Occipital lobe (tissue), 2 donors: ENCODE measurements around the gene SCUBE3. TPM values are rescaled to one million over a fixed set of nuclear protein-coding genes. Genes with fewer than 3 reads are reported as not detected.
A peak's percentile ranks its signal among the peaks of the same experiment; 100 is the strongest.

Experiments used
- DNase-seq: peaks from one replicate; lab custom pipeline; 2025; lab: John Stamatoyannopoulos, UW
- total RNA-seq: library from RNA; depleted of rRNA; stranded (reverse); fragments of >200 nt; gene quantifications from one replicate; pipeline ENCODE4 v1.2.3, GENCODE V29; 2014

The SCUBE3 gene
- total RNA-seq, 1 donor from 2014 or later, result 1.7 TPM

GRCh38 chr6:35239581-35239980, 25.8 kb downstream of the SCUBE3 start:
- DNase-seq, result no peak

- peak; percentile 22 for DNase-seq
These were observed 27.4 kb downstream of the SCUBE3 start for GRCh38 chr6:35240838-35241801.

- DNase-seq, result no peak
These were observed 28.7 kb downstream of the SCUBE3 start for GRCh38 chr6:35242486-35242885.

GRCh38 chr6:35242906-35243305, 29.1 kb downstream of the SCUBE3 start:
- no peak for DNase-seq

- no peak for DNase-seq
These were observed 29.7 kb downstream of the SCUBE3 start for GRCh38 chr6:35243386-35243958.

GRCh38 chr6:35244551-35244950, 30.8 kb downstream of the SCUBE3 start:
- no peak for DNase-seq

- no peak for DNase-seq
These were observed 34.0 kb downstream of the SCUBE3 start for GRCh38 chr6:35247642-35248231.

GRCh38 chr6:35248300-35248699, 34.5 kb downstream of the SCUBE3 start:
- DNase-seq, result no peak

- DNase-seq, result no peak
These were observed 35.2 kb downstream of the SCUBE3 start for GRCh38 chr6:35248965-35249364.

GRCh38 chr6:35251949-35252348, 38.2 kb downstream of the SCUBE3 start:
- DNase-seq, result no peak

- no peak for DNase-seq
These were observed 39.5 kb downstream of the SCUBE3 start for GRCh38 chr6:35253249-35253648.

GRCh38 chr6:35258336-35258735, 44.6 kb downstream of the SCUBE3 start:
- DNase-seq, result no peak

GRCh38 chr6:35258858-35259193, 45.1 kb downstream of the SCUBE3 start:
- no peak for DNase-seq

- DNase-seq, result peak; percentile 96
These were observed 45.6 kb downstream of the SCUBE3 start, which contains the start of gene ZNF76 for GRCh38 chr6:35259194-35259947. Gene ZNF76, plus strand, starts transcription at chr6:35259735. Its CDS starts 21,417 bp downstream, at chr6:35281152.

GRCh38 chr6:35259948-35260590, 46.3 kb downstream of the SCUBE3 start:
- no peak for DNase-seq

- DNase-seq, result no peak
These were observed 47.1 kb downstream of the SCUBE3 start for GRCh38 chr6:35260591-35261570.

- DNase-seq, result no peak
These were observed 48.8 kb downstream of the SCUBE3 start for GRCh38 chr6:35262596-35262995.

GRCh38 chr6:35264550-35265274, 51.0 kb downstream of the SCUBE3 start:
- no peak for DNase-seq

- DNase-seq, result no peak
These were observed 51.8 kb downstream of the SCUBE3 start for GRCh38 chr6:35265523-35265922.
